Uterus (tissue), 4 donors: Measurements from ENCODE around the gene GALNTL6. TPM values are rescaled to one million over a fixed set of nuclear protein-coding genes. Genes with fewer than 3 reads are reported as not detected.

ENCODE experiments used
- DNase-seq, 2 donors: peaks; one replicate each; pipeline ENCODE4 v3.0.0-alpha.2; 2019 to 2020
- H3K27ac ChIP-seq, 2 donors: fragments of 200-600 bp; sonication (generic); 1 replicate in 1 of 2; 2 replicates in 1 of 2; pipeline ENCODE4 v1.5.1; 2016 to 2018
- H3K27me3 ChIP-seq, 2 donors: fragments of 200-600 bp; sonication (generic); one replicate each; pipeline ENCODE4 v1.5.1; 2018 to 2019; ENCODE audit warnings: control low read depth in 1 of 2
- H3K36me3 ChIP-seq, 2 donors: fragments of 200-600 bp; sonication (generic); one replicate each; pipeline ENCODE4 v1.5.1; 2019; ENCODE audit warnings: control low read depth in 1 of 2
- H3K4me1 ChIP-seq, 2 donors: fragments of 200-600 bp; sonication (generic); one replicate each; pipeline ENCODE4 v1.5.1; 2018 to 2019; ENCODE audit warnings: control low read depth in 1 of 2
- H3K4me3 ChIP-seq, 2 donors: fragments of 200-600 bp; sonication (generic); 1 replicate in 1 of 2; 2 replicates in 1 of 2; pipeline ENCODE4 v1.5.1; 2018 to 2019; ENCODE audit warnings: mild to moderate bottlenecking in 1 of 2
- H3K9me3 ChIP-seq, 2 donors: fragments of 200-600 bp; sonication (generic); one replicate each; pipeline ENCODE4 v1.5.1; 2019; ENCODE audit warnings: control low read depth in 1 of 2
- CTCF ChIP-seq, 4 experiments: fragments of 200-600 bp in 2 of 4; fragments of 450-650 bp in 2 of 4; sonication (generic) in 2 of 4; IDR thresholded peaks; one replicate each; pipeline ENCODE4 v1.5.1; 2016 to 2019; ENCODE audit warnings: antibody characterized with exemption in 4 of 4, mild to moderate bottlenecking in 2 of 4, moderate library complexity in 1 of 4
- POLR2A ChIP-seq, 2 donors: fragments of 450-650 bp; IDR thresholded peaks; one replicate each; pipeline ENCODE4 v1.6.1; 2016; ENCODE audit warnings: antibody characterized with exemption in 2 of 2, mild to moderate bottlenecking in 1 of 2, moderate library complexity in 1 of 2
- intact Hi-C: fragments of 100-400 bp; cut with DNase I; formaldehyde crosslinking; loops from one replicate; pipeline ENCODE4 v1.15.1; 2023; ENCODE audit warnings: low total_unique reads
- total RNA-seq, 4 donors: library from RNA; depleted of rRNA in 3 of 4; stranded (reverse); fragments of >200 nt in 3 of 4; gene quantifications; one replicate each; pipeline versions ENCODE4 v1.1.0 to v1.2.4, GENCODE V29; 2014 to 2023
- donor health status: DM: yes; HTN: yes; CAD: no.

Gene GALNTL6
- total RNA-seq, 4 donors from 2014 or later, result 2.6 TPM; not detected in 3

- H3K36me3 ChIP-seq, result no peaks in the 10 kb centered on the region
- no peak for TF ChIP-seq POLR2A (IDR thresholded peaks at IDR 0.05)
- no peak for TF ChIP-seq CTCF (IDR thresholded peaks at IDR 0.05)
- intact Hi-C loops, result no loop called here
- H3K4me1 ChIP-seq, result no peaks in the 10 kb centered on the region
- H3K9me3 ChIP-seq, result no peaks in the 10 kb centered on the region
- no peak overlapping the region for H3K27ac ChIP-seq
- H3K4me3 ChIP-seq, result no peak overlapping the region
- DNase-seq, result no peak
- no peaks in the 10 kb centered on the region for H3K27me3 ChIP-seq
Observed at GRCh38 chr4:172815499-172816164, 1002.4 kb downstream of the GALNTL6 start.

GRCh38 chr4:172818901-172819300 is 1005.7 kb downstream of the GALNTL6 start:
- DNase-seq, result no peak
- H3K27me3 ChIP-seq, result no peaks in the 10 kb centered on the region
- no peak overlapping the region for H3K27ac ChIP-seq
- H3K36me3 ChIP-seq, result no peaks in the 10 kb centered on the region
- intact Hi-C loops, result no loop called here
- H3K4me1 ChIP-seq, result no peaks in the 10 kb centered on the region
- no peak for TF ChIP-seq CTCF (IDR thresholded peaks at IDR 0.05)
- no peak for TF ChIP-seq POLR2A (IDR thresholded peaks at IDR 0.05)
- H3K9me3 ChIP-seq, result no peaks in the 10 kb centered on the region
- no peak overlapping the region for H3K4me3 ChIP-seq

GRCh38 chr4:172819353-172819752 is 1006.1 kb downstream of the GALNTL6 start:
- DNase-seq, result no peak
- no peaks in the 10 kb centered on the region for H3K36me3 ChIP-seq
- no peaks in the 10 kb centered on the region for H3K4me1 ChIP-seq
- H3K27ac ChIP-seq, result no peak overlapping the region
- H3K9me3 ChIP-seq, result no peaks in the 10 kb centered on the region
- intact Hi-C loops, result no loop called here
- no peak overlapping the region for H3K4me3 ChIP-seq
- no peaks in the 10 kb centered on the region for H3K27me3 ChIP-seq
- TF ChIP-seq POLR2A (IDR thresholded peaks at IDR 0.05) (no peak), CTCF (IDR thresholded peaks at IDR 0.05) (no peak)

- Histone ChIP-seq H3K4me1 (no peaks in the 10 kb centered on the region), H3K27me3 (no peaks in the 10 kb centered on the region), H3K4me3 (no peak overlapping the region), H3K27ac (no peak overlapping the region), H3K36me3 (no peaks in the 10 kb centered on the region), H3K9me3 (no peaks in the 10 kb centered on the region)
- intact Hi-C loops, result no loop called here
- DNase-seq, result no peak
- no peak for TF ChIP-seq CTCF (IDR thresholded peaks at IDR 0.05)
- TF ChIP-seq POLR2A (IDR thresholded peaks at IDR 0.05), result no peak
Observed at GRCh38 chr4:172822331-172822730, 1009.1 kb downstream of the GALNTL6 start.

GRCh38 chr4:172826346-172826745 is 1013.1 kb downstream of the GALNTL6 start:
- no peaks in the 10 kb centered on the region for H3K36me3 ChIP-seq
- H3K4me1 ChIP-seq, result no peaks in the 10 kb centered on the region
- H3K9me3 ChIP-seq, result no peaks in the 10 kb centered on the region
- intact Hi-C loops, result no loop called here
- H3K27ac ChIP-seq, result no peak overlapping the region
- H3K4me3 ChIP-seq, result no peak overlapping the region
- TF ChIP-seq CTCF (IDR thresholded peaks at IDR 0.05) (no peak), POLR2A (IDR thresholded peaks at IDR 0.05) (no peak)
- no peak for DNase-seq
- H3K27me3 ChIP-seq, result no peaks in the 10 kb centered on the region
